Activated T-helper 1 cell treated with Interleukin-2 at 50 U/mL for 16 hours (primary cell): Measurements from ENCODE around the gene SUGCT.
"Not testable (repeated sequence)": the region's sequence is repeated elsewhere in the genome, so short reads cannot be mapped to it uniquely, and the experiment has no call there.

Experiments
- DNase-seq: peaks from one replicate; pipeline ENCODE4 v3.0.0-alpha.2; 2020; ENCODE audit warnings: low read depth

The SUGCT gene

DNA sequence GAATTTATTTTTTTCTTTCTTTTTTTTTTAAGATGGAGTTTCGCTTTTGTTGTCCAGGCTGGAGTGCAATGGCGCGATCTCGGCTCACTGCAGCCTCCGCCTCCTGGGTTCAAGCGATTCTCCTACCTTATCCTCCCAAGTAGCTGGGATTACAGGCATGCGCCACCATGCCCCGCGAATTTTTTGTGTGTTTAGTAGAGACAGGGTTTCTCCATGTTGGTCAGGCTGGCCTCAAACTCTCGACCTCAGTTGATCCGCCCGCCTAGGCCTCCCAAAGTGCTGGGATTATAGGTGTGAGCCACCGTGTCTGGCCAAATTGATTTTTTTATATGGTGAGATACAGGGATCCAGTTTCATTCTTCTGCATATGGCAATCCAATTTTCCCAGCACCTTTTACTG is 5.1 kb downstream of the SUGCT start:
- DNase-seq: not testable (repeated sequence)

DNA sequence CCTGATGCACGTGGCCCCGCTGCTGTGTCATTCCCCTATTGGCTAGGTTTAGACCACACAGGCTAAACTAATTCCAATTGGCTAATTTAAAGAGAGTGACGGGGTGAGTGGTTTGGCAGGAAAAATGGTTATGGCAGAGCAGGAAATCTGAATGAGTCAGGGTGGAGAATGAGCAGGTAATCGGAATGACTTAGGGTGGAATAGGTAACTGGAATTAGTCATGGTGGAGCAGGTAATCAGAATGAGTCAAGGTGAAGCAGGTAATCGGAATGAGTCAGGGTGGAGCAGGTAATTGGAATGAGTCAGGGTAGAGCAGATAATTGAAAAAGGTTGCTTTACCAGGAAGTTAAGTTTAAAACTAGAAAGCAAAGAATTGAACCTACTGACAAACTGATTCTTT is 7.1 kb downstream of the SUGCT start:
- not testable (repeated sequence) for DNase-seq

DNA sequence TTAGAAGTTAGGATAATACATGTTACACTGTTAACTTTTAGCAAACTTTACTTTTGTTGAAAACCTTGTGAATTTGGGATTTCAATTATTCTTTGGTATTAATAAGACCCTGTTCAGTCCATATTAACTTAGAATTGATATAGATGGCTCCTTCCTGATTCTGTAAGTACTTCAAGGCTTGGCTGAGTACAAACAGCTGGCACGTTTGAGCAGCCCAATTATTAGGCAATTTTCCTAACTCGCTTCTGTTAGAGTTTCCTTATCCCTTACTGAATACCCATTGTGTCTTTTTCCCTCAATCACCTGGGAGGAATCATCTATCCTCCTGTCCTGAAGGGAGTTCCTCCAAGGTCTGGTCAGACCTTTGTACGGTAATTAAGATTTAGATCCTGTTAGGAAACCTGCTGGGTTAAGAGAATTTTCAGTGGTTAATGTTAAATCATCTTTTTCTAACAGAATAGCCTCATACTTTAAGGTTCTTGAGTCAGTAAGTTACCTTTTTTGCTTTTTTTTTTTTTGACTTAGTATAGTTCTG is 10.9 kb downstream of the SUGCT start:
- not testable (repeated sequence) for DNase-seq

DNA sequence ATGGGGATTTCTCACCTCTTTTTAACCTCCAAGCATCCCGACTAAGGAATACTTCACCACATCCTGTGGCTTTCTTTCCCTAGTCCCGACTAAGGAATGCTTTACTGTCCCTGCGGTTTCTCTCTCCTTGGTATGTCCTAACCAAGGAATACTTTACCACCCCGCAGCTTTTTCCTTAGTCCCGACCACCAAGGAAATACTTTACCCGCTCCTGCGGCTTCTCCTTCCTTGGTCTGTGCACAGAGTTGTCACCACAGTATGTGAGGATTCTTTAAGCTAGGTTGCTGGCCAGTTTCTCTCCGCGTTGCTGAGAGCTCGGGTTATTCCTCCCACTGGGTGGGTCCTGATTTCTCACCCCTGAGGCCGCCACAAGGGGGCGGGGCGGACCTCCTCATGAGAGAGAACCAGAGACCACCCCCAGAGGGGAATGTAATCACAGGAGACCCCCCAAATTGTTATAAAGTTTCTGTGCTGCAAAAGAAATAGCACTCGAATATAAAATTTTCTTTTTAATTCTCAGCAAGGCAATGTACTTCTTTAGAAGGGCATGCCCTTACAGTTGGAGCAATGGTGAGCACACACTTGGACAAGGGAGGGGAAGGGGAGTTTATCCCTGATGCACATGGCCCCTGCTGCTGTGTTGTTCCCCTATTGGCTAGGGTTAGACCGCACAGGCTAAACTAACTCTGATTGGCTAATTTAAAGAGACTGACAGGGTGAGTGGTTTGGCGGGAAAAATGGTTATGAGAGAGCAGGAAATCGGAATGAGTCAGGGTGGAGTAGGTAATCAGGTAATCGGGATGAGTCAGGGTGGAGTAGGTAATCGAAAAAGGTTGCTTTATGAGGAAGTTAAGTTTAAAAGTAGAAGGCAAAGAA is 12.8 kb downstream of the SUGCT start:
- DNase-seq: no peak

DNA sequence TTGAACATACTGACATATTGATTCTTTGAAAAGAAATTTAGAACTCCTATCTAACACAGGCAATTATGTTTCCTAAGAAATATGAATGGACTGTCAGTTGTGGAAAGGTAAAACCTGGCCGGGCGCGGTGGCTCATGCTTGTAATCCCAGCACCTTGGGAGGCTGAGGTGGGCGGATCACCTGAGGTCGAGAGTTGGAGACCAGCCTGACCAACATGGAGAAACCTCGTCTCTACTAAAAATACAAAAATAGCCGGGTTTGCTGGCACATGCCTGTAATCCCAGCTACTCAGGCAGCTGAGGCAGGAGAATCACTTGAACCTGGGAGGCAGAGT is 13.4 kb downstream of the SUGCT start:
- not testable (repeated sequence) for DNase-seq

DNA sequence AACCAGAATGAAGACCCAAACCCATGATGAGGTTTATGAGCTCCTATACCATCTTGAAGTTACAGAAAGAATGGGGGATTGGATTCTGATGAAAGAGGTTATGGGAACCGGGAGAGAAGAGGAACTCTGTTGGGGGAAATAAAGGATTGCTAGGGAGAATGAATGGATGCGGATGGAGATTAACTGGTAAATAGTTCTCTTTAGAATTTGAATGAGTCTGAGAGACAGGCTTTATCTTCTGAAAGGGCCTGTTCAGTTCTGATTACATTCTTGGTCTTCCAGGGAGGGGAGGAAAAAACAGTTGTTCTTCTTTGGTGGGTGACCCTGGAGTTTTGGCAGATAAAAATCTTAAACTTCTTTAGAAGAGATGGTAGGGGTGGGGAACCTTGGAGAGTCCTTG is 13.9 kb downstream of the SUGCT start:
- DNase-seq: no peak

DNA sequence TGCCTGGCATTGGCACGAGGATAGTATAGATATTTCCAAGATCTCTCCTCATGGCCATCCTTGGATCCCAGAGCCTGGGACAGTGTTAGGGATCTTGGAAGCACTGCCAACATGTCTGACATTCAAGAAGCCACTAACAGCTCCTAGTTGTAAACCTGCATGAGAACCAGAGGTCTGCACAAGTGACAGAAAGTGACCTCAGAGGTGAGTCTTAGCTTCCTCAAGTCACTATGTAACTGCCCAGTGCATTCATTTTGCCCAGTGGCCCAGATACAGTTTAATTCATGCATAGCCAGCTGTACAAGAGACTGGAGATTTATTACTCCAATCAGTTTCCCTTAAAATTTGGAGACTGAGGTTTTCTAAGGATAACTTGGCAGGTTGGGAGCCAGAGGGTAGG is 16.7 kb downstream of the SUGCT start:
- DNase-seq: no peak

DNA sequence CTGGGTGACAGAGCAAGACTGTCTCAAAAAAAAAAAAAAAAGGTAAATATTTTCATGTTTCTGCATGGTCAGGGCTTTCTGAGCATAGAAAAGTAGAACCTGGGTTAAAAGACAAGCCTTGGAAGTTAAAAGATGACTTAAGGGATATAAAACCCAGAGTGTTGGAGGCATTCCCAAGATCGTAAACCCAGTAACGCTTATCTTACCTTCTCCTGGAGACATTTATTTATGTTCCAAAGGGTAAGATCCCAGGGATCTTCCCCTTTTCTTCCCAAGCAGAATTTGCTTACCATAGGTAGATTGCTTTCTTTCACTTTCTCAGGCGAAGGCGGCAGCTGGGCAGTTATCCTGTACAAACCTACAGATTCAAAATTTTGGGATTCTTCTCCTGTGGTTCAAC is 22.2 kb downstream of the SUGCT start:
- no peak for DNase-seq

DNA sequence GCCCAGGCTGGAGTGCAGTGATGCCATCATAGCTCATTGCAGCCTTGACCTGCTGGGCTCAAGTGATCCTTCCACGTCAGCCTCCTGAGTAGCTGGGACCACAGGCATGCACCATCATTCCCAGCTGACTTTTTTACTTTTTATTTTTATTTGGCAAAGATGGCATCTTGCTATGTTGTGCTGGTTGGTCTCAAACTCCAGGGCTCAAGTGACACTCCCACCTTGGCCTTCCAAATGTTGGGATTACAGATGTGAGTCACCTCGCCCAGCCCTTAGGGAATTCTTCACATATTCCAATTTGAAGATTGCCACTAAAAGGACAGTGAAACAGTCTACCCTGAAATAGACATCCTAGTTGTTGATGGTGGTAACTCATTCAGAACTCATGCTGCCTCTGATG is 27.7 kb downstream of the SUGCT start:
- no peak for DNase-seq

DNA sequence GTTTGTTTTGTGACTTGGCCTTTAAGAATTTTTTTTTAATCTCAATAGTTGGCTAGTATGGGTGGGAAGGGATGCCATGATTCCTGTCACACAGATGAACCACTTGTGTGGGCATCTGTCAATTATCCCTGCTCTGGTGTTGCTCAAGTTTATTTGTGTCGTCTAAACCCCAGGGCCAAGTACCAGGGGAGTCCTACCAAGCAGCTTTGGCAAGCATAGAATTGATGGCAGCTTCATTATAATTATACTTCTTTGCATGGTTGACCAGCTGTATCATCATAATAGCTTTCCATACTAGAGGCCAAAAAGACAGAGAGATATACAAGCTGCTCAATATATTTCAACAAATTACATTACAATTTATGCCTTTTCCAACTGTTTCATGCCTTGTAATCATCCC is 30.4 kb downstream of the SUGCT start:
- no peak for DNase-seq

DNA sequence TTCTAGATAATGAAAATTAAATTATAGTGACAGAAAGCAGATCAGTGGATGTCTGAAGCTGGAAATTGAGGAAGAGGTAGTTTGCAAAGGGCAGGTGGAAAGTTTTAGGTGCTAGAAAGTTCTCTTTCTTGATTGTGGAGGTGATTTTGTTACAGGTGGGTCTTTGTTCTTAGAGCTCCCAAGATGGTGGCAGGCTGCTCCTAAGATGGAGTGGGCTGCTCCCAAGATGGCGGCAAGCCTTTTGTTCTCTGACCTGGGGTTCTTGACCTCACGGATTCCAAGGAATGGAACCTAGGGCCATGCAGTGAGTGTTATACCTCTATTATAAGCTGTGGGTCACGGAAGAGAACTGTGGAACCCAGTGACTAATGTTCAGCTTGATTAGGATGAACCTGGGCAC is 32.5 kb downstream of the SUGCT start:
- no peak for DNase-seq

DNA sequence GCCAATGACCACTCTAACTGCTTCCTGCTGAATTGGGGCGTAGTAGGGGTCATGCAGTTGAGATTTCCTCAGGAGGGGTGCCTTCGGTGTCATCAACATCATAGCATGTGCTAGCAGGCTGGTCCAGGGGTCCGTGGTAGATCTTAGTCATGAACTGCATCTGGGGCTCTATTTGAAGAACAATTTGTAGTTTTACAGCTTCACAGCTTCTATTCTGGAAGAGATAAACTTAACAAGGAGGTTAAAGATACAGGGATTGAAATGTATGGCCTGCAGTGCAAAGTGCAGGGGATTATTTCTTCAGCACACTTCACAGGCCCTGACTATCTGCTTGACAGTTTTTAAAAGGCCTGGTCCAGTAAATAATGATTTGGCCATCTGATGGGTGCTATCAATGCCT is 33.5 kb downstream of the SUGCT start:
- not testable (repeated sequence) for DNase-seq

DNA sequence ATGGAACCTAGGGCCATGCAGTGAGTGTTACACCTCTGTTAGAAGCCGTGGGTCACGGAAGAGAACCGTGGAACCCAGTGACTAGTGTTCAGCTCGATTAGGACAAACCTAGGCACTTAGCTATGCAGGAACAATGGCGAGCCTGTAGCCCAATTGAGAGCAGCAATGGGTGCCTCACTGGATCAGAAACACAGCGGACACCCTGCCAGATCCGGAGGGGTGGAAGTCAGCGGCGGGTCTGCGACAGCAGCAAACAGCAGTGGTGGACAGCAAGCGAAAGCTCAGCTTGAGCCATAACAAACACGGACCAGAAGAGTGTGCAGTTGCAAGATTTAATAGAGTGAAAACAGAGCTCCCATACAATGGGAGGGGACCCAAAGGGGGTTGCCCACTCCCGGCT is 38.3 kb downstream of the SUGCT start:
- DNase-seq: not testable (repeated sequence)

DNA sequence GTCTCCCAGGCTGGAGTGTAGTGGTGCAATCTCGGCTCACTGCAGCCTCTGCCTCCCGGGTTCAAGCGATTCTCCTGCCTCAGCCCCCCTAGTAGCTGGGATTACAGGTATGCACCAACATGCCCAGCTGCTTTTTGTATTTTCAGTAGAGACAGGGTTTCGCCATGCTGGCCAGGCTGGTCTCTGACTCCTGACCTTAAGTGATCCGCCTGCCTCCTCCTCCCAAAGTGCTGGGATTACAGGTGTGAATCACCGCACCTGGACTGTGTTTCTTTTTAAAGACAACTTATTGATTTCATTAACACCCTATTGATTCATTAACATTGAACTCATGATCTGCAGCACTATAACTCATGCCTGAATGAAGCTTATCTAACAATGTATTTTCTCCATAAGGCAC is 40.5 kb downstream of the SUGCT start:
- not testable (repeated sequence) for DNase-seq

DNA sequence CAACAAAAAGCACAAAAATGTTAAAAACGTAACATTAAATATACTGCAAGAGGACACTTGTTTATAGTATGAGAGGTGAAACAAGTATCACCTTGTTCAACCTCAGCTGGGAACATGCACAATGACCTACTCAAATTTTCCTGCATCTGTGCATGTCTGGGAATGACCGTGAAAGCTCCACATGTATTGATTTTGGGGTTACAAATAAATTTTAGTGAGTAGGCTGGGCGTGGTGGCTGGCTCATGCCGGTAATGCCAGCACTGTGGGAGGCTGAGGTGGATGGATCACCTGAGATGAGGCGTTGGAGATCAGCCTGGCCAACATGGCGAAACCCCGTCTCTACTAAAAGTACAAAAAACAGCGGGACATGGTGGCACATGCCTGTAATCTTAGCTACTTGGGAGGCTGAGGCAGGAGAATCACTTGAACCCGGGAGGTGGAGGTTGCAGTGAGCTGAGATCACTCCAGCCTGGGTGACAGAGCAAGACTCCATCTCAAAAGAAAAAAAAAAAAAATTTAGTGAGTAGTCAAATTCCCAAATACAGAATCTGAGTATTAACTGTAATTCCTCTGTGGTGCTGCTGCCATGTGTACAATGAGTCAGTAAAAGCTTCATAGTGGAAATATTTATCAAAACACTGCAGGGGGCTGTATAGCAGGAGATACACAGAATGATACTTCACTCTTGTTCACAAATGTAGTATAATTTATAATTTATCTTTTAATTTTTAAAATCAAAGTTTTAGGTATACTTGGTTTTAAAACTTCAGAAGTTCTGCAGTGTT is 41.1 kb downstream of the SUGCT start:
- no peak for DNase-seq

DNA sequence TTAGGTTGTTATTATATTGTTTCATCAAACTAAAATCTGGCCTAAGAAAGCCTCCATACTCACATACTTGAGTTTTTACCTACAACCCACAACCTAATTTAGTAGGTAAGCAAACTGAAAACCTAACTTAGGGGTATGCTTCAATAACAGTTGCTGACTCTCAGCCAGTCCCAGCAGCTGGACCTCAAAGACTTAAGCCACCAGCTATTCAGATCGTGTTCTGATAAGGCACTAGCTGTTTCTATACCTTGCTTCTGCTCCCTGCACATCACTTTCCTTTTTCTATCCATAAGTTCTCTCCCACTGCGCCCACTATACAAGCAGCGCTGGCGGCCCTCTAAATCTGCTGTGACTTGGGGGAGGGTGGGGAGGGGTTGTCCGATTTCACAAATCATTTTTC is 42.3 kb downstream of the SUGCT start:
- DNase-seq: no peak

DNA sequence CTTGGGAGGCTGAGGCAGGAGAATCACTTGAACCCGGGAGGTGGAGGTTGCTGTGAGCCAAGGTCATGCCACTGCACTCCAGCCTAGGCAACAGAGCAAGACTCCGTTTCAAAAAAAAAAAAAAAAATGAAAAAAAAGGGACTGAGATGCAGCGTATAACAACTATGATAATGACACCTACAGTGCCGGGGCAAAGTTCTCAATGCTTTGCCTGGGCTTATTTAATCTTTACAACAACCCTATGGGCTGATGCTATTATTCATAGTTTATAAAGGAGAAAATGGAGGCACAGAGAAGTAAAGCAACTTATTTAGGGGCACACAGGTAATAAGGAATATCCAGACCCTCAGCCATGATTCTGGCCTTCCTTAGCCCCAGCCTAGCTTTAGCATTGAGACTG is 47.6 kb downstream of the SUGCT start:
- DNase-seq: no peak

DNA sequence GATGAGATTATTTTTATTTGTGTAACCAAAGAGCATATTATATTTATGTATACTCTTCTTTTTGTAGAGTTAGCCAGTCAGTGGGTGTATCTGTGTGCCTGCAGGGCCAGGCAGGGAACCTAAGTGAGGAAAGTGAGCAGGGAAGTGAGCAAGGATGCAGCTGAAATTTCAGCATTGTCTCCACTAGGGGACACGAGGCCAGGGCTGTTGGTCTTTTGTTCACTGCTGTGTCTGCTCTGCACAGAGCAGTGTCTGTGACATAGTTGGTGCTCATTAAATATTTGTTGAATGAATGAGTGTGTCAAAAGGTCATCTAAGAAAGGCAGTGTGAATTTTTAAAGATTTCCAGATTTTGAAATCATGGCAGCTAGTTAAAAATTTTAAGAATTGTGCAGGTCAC is 51.8 kb downstream of the SUGCT start:
- no peak for DNase-seq

DNA sequence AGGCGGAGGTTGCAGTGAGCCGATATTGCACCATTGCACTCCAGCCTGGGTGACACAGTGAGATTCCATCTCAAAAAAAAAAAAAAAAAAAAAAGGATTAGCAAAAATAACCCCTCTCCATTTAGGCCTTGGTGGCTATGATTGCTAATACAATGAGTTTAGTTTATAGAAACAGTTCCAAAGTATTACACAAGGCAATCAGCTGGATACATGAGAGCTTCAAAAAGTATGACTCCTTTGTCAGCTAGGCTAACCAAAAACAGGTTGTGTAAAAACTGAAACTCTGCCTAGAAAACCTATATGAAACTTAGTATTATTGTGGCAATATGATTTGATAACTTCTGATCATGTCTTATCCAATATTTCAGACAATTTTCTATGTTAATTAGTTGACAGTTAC is 57.2 kb downstream of the SUGCT start:
- DNase-seq: no peak

DNA sequence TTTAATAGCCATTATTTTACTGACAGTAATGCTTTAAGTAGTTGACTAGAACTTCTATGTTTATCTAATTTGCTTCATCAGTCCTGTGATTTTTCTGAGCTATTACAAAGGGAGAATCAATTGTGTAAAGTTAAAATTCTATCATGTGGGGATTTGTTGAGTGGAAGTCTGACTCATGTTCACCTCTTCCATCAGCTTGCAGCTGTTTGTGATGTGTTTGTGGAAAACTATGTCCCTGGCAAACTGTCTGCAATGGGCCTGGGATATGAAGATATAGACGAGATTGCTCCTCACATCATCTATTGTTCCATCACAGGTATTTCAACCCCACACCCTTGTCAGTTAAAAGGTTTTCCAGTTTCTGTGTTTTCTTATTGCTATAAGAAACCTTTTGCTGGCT is 59.9 kb downstream of the SUGCT start:
- no peak for DNase-seq

DNA sequence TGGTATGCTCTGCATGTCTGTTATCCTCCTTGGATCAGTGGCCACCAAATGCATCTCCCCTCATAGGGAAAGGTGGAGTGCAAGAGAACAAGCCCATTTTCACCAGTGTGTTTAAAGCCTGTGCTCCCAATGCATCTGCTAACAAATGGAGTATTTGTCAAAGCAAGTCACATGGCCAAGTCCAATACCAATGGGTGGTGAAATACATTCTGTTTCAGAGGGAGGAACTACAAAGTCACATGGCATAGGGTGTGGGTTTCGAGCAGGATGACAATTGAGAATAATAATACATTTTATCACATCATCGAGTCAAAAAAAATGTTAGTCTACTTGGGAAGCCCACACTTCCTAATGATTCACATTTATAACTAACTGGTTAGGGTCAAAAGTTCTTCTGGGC is 62.7 kb downstream of the SUGCT start:
- no peak for DNase-seq

DNA sequence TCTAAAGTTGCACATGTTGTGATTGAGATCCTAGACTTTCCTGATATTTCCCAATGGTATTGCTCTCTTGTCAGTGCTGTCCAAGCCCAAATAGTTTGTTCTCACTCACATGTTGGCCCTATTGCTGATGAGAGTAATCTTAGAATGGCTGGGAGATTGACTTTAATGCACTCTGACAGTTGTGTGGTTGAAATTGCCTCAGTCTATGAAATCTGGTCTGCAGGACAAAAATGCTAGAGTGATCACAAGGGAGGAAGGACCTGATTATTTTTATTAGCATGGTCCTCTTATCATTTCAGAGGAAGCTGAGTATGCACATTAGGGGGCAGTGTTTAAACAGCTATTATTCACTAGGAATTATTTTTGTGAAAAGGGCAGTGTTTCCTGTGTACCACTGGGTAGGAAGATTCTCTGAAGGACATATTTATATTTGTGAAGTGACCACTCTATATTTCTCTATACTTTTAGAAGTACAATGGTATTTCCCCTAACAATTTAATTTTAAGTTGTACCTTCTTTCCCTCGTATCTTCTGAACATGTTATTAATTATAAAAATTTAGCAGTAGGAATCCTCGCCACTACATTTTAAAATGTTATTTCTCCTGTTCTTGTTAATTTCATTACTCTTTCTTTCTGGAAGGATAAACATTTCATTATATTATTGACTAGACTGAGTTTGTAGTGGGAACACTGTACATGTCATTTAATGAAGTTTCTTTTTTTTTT is 64.4 kb downstream of the SUGCT start:
- no peak for DNase-seq

DNA sequence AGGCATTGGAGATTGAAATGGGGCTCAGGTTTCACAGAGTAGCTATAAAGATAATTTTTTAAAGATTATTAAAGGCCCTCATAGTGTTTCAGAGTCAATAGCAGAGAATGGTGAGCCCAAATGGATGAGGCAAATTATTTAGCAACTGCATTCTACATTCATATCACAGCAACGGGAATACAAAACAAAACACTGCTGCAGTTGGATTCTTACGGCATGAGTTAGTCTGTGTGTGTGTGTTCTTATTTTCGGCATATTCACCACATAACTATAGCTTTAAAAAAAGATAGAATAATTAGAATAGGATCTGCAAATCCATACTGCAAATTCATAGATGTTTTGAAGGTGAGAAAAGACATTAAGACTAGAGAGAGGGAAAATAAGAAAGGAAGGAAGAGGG is 66.0 kb downstream of the SUGCT start:
- DNase-seq: no peak
